Measurements from ENCODE around the gene RPS26. TPM values are rescaled to one million over a fixed set of nuclear protein-coding genes. Genes with fewer than 3 reads are reported as not detected.

Gene RPS26
- 100 to 1,000 TPM; 376 to 592 TPM for total RNA-seq

GRCh38 chr12:56041552-56042429 lies at the start of gene RPS26:
Gene RPS26, plus strand, starts transcription at chr12:56041918. Its CDS starts 249 bp downstream, at chr12:56042167.

GRCh38 chr12:55996715-55997534 lies 44.8 kb upstream of the RPS26 start, which contains the start of gene SUOX:
Gene SUOX, plus strand, starts transcription at chr12:55997276. Its CDS starts 4,946 bp downstream, at chr12:56002222.

GRCh38 chr12:56020423-56021184 lies 21.1 kb upstream of the RPS26 start, which contains the start of gene IKZF4:
Gene IKZF4, plus strand, starts transcription at chr12:56021043. Its CDS starts 451 bp downstream, at chr12:56021494.

GRCh38 chr12:56079723-56080555 lies 38.2 kb downstream of the RPS26 start, which contains the start of gene ERBB3:
Gene ERBB3, plus strand, starts transcription at chr12:56080165. Its CDS starts 136 bp downstream, at chr12:56080301.

Other genes with a start within 250 kb of the RPS26 start
- gene SARNP, start 224.2 kb upstream of the RPS26 start, total RNA-seq = 10 to 100 TPM; 44.7 to 69.9 TPM
- gene ORMDL2, start 223.9 kb upstream of the RPS26 start, total RNA-seq = 10 to 100 TPM; 12.7 to 16.3 TPM
- gene DNAJC14, start 212.3 kb upstream of the RPS26 start, total RNA-seq = 10 to 100 TPM; 42.7 to 43.3 TPM
- under 1 TPM in 1 of 2 donors, not detected in 1; under 0.01 TPM for gene MMP19, start 199.0 kb upstream of the RPS26 start, total RNA-seq
- 10 to 100 TPM; 27.6 to 29.6 TPM for gene PYM1, start 114.0 kb upstream of the RPS26 start, total RNA-seq
- 10 to 100 TPM in 1 of 2 donors, 1 to 10 TPM in 1; 6.3 to 10.3 TPM for gene DGKA, start 110.8 kb upstream of the RPS26 start, total RNA-seq
- 1,000 to 10,000 TPM; 4,571 to 5,356 TPM for gene PMEL, start 75.9 kb upstream of the RPS26 start, total RNA-seq
- gene CDK2, start 75.1 kb upstream of the RPS26 start, total RNA-seq = 100 to 1,000 TPM; 367 to 670 TPM
- gene RAB5B, start 67.8 kb upstream of the RPS26 start, total RNA-seq = 100 to 1,000 TPM; 110 to 138 TPM
- gene SUOX, start 44.6 kb upstream of the RPS26 start, total RNA-seq = 10 to 100 TPM; 21.0 to 22.4 TPM
- 1 to 10 TPM; 2.1 to 3.7 TPM for gene IKZF4, start 20.9 kb upstream of the RPS26 start, total RNA-seq
- gene ERBB3, start 38.2 kb downstream of the RPS26 start, total RNA-seq = 100 to 1,000 TPM; 119 to 172 TPM
- gene PA2G4, start 62.6 kb downstream of the RPS26 start, total RNA-seq = 100 to 1,000 TPM; 158 to 353 TPM
- 1,000 to 10,000 TPM; 1,450 to 2,567 TPM for gene RPL41, start 74.7 kb downstream of the RPS26 start, total RNA-seq
- gene ZC3H10, start 76.3 kb downstream of the RPS26 start, total RNA-seq = 1 to 10 TPM; 4.3 to 8.9 TPM
- 100 to 1,000 TPM; 154 to 178 TPM for gene ESYT1, start 86.3 kb downstream of the RPS26 start, total RNA-seq
- 10 to 100 TPM; 35.1 to 37.0 TPM for gene MYL6B, start 110.7 kb downstream of the RPS26 start, total RNA-seq
- 100 to 1,000 TPM; 911 to 968 TPM for gene MYL6, start 116.4 kb downstream of the RPS26 start, total RNA-seq
- 10 to 100 TPM; 32.3 to 34.1 TPM for gene SMARCC2, start 147.6 kb downstream of the RPS26 start, total RNA-seq
- 10 to 100 TPM; 54.7 to 72.6 TPM for gene RNF41, start 180.0 kb downstream of the RPS26 start, total RNA-seq
- gene NABP2, start 182.4 kb downstream of the RPS26 start, total RNA-seq = 10 to 100 TPM; 30.6 to 52.9 TPM
- not detected for gene SLC39A5, start 188.1 kb downstream of the RPS26 start, total RNA-seq
- 10 to 100 TPM; 29.3 to 37.3 TPM for gene ANKRD52, start 216.5 kb downstream of the RPS26 start, total RNA-seq
- gene COQ10A, start 225.0 kb downstream of the RPS26 start, total RNA-seq = 1 to 10 TPM; 6.0 to 9.3 TPM